GM23338 (cell line): ENCODE measurements around the gene RPA3.

Experiments
- CREB1 ChIP-seq: fragments of 250-450 bp; sonication (Bioruptor Pico); IDR thresholded peaks from 2 replicates; pipeline ENCODE4 v1.5.0; 2020; ENCODE audit warnings: low read depth, mild to moderate bottlenecking, moderate library complexity
- EZH2 ChIP-seq: fragments of 200-600 bp; sonication (generic); IDR thresholded peaks from one replicate; pipeline ENCODE4 v1.8.0; 2017; ENCODE audit warnings: antibody characterized with exemption, mild to moderate bottlenecking, low read depth; ENCODE audit not compliant: unreplicated experiment
- EZH2phosphoT487 ChIP-seq: fragments of 200-600 bp; sonication (generic); IDR thresholded peaks from one replicate; pipeline ENCODE4 v1.8.1; 2018; ENCODE audit warnings: antibody characterized with exemption; ENCODE audit not compliant: unreplicated experiment
- JUNB ChIP-seq: IDR thresholded peaks from one replicate; pipeline ENCODE4 v1.6.1; 2016; ENCODE audit warnings: antibody characterized with exemption; ENCODE audit not compliant: unreplicated experiment
- POLR2AphosphoS5 ChIP-seq: IDR thresholded peaks from 2 replicates; pipeline ENCODE4 v1.6.1; 2016; ENCODE audit warnings: antibody characterized with exemption, low read depth
- ZNF331 ChIP-seq: fragments of 250-450 bp; sonication (Bioruptor Pico); IDR thresholded peaks from 2 replicates; pipeline ENCODE4 v1.5.0; 2020; ENCODE audit warnings: low read depth, mild to moderate bottlenecking, moderate library complexity
- TF ChIP-seq, protein P1 (sequence below): IDR thresholded peaks from one replicate; pipeline ENCODE4 v1.6.1; 2018; ENCODE audit warnings: antibody characterized with exemption; ENCODE audit not compliant: unreplicated experiment
- TF ChIP-seq, protein P2 (sequence below), 2 experiments: fragments of 200-600 bp in 1 of 2; sonication (generic) in 1 of 2; conservative IDR thresholded peaks; 2 replicates each; pipeline versions ENCODE4 v1.5.1 to v1.6.1; 2016 to 2017; ENCODE audit warnings: antibody characterized with exemption in 2 of 2, low read depth in 2 of 2, mild to moderate bottlenecking in 2 of 2, moderate library complexity in 1 of 2

DNA sequence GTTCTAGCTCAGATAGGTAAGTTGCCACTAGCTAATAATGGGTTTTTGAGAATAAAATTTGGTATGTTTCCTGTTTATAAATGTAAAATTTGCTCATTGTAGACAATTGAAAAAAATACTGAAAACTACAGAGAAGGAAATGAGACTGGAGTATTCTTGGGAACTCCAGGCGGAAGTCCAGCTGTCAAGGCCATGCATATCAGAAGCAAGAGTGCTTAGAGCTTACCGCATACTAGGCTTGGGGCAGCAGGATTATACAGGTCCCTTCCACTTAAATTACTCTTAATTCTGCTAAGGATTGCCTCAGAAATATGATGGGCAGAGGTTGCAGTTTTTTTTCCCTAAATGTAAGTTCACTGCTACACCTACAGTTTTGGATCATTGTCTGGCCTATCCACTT lies 51.2 kb downstream of the RPA3 start:
- TF ChIP-seq, protein P1, sequence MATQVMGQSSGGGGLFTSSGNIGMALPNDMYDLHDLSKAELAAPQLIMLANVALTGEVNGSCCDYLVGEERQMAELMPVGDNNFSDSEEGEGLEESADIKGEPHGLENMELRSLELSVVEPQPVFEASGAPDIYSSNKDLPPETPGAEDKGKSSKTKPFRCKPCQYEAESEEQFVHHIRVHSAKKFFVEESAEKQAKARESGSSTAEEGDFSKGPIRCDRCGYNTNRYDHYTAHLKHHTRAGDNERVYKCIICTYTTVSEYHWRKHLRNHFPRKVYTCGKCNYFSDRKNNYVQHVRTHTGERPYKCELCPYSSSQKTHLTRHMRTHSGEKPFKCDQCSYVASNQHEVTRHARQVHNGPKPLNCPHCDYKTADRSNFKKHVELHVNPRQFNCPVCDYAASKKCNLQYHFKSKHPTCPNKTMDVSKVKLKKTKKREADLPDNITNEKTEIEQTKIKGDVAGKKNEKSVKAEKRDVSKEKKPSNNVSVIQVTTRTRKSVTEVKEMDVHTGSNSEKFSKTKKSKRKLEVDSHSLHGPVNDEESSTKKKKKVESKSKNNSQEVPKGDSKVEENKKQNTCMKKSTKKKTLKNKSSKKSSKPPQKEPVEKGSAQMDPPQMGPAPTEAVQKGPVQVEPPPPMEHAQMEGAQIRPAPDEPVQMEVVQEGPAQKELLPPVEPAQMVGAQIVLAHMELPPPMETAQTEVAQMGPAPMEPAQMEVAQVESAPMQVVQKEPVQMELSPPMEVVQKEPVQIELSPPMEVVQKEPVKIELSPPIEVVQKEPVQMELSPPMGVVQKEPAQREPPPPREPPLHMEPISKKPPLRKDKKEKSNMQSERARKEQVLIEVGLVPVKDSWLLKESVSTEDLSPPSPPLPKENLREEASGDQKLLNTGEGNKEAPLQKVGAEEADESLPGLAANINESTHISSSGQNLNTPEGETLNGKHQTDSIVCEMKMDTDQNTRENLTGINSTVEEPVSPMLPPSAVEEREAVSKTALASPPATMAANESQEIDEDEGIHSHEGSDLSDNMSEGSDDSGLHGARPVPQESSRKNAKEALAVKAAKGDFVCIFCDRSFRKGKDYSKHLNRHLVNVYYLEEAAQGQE, result no peak
- TF ChIP-seq, protein P2, sequence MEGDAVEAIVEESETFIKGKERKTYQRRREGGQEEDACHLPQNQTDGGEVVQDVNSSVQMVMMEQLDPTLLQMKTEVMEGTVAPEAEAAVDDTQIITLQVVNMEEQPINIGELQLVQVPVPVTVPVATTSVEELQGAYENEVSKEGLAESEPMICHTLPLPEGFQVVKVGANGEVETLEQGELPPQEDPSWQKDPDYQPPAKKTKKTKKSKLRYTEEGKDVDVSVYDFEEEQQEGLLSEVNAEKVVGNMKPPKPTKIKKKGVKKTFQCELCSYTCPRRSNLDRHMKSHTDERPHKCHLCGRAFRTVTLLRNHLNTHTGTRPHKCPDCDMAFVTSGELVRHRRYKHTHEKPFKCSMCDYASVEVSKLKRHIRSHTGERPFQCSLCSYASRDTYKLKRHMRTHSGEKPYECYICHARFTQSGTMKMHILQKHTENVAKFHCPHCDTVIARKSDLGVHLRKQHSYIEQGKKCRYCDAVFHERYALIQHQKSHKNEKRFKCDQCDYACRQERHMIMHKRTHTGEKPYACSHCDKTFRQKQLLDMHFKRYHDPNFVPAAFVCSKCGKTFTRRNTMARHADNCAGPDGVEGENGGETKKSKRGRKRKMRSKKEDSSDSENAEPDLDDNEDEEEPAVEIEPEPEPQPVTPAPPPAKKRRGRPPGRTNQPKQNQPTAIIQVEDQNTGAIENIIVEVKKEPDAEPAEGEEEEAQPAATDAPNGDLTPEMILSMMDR (conservative IDR thresholded peaks at IDR 0.05; ENCODE audit: low read depth in 2 of 2), result no peak
- TF ChIP-seq CREB1 (CRISPR knock-in tag), result no peak
- no peak for TF ChIP-seq EZH2
- TF ChIP-seq ZNF331 (CRISPR knock-in tag), result no peak
- no peak for TF ChIP-seq POLR2AphosphoS5
- no peak for TF ChIP-seq EZH2phosphoT487
- no peak for TF ChIP-seq JUNB
